MM.1S (cell line): ENCODE data around the gene TBC1D32.

Experiments used
- DNase-seq: peaks from one replicate; pipeline ENCODE4 v3.0.0-alpha.2; 2015
- H2AFZ ChIP-seq: fragments of 300-600 bp; sonication (generic); 2 replicates; pipeline ENCODE4 v1.6.0; 2016; ENCODE audit warnings: antibody characterized with exemption, low read length
- H3F3A ChIP-seq: fragments of 300-600 bp; sonication (generic); 2 replicates; pipeline ENCODE4 v1.6.1; 2016; ENCODE audit warnings: mild to moderate bottlenecking, antibody characterized with exemption, low read length, moderate library complexity, mixed read lengths; ENCODE audit not compliant: insufficient read depth
- H3K27ac ChIP-seq: fragments of 300-600 bp; sonication (generic); 2 replicates; pipeline ENCODE4 v1.5.1; 2016; ENCODE audit warnings: mild to moderate bottlenecking, low read length
- H3K27me3 ChIP-seq: fragments of 300-600 bp; sonication (generic); replicated peaks from 2 replicates; pipeline ENCODE4 v1.6.0; 2016; ENCODE audit warnings: low read length; ENCODE audit not compliant: insufficient read depth
- H3K36me3 ChIP-seq: fragments of 300-600 bp; sonication (generic); replicated peaks from 2 replicates; pipeline ENCODE4 v1.6.1; 2016; ENCODE audit warnings: mild to moderate bottlenecking, low read length, mixed read lengths; ENCODE audit not compliant: insufficient read depth
- H3K4me1 ChIP-seq: fragments of 300-600 bp; sonication (generic); 2 replicates; pipeline ENCODE4 v1.6.1; 2016; ENCODE audit warnings: low read length, mixed read lengths
- H3K4me2 ChIP-seq: fragments of 300-600 bp; sonication (generic); 2 replicates; pipeline ENCODE4 v1.6.0; 2016; ENCODE audit warnings: low read depth, low read length
- H3K4me3 ChIP-seq: fragments of 300-600 bp; sonication (generic); 2 replicates; pipeline ENCODE4 v1.5.1; 2016; ENCODE audit warnings: low read length, mixed read lengths
- H3K79me2 ChIP-seq: fragments of 300-600 bp; sonication (generic); 2 replicates; pipeline ENCODE4 v1.6.1; 2016; ENCODE audit warnings: mixed run types, low read length, mixed read lengths
- H3K9ac ChIP-seq: fragments of 300-600 bp; sonication (generic); 2 replicates; pipeline ENCODE4 v1.6.1; 2016; ENCODE audit warnings: low read length, mixed read lengths
- H3K9me2 ChIP-seq: fragments of 300-600 bp; sonication (generic); replicated peaks from 2 replicates; pipeline ENCODE4 v1.6.1; 2016; ENCODE audit warnings: mild to moderate bottlenecking, low read length, mixed read lengths; ENCODE audit not compliant: insufficient read depth
- H3K9me3 ChIP-seq: fragments of 300-600 bp; sonication (generic); replicated peaks from 2 replicates; pipeline ENCODE4 v1.6.1; 2016; ENCODE audit warnings: mild to moderate bottlenecking, low read length, mixed read lengths; ENCODE audit not compliant: insufficient read depth
- H4K20me1 ChIP-seq: fragments of 300-600 bp; sonication (generic); 2 replicates; pipeline ENCODE4 v1.6.1; 2016; ENCODE audit warnings: mild to moderate bottlenecking, low read length, moderate library complexity, mixed read lengths; ENCODE audit not compliant: insufficient read depth
- EZH2 ChIP-seq: fragments of 300-600 bp; sonication (generic); optimal IDR thresholded peaks from 2 replicates; pipeline ENCODE3; 2017; ENCODE audit warnings: low read depth, mild to moderate bottlenecking, antibody characterized with exemption, low read length, mixed read lengths
- EZH2phosphoT487 ChIP-seq: fragments of 300-600 bp; sonication (generic); IDR thresholded peaks from 2 replicates; pipeline ENCODE4 v1.6.1; 2018; ENCODE audit warnings: antibody characterized with exemption, low read length
- TF ChIP-seq, protein P1 (sequence below): fragments of 300-600 bp; sonication (generic); IDR thresholded peaks from 2 replicates; pipeline ENCODE4 v1.5.1; 2016; ENCODE audit warnings: antibody characterized with exemption, low read length, mixed read lengths

TBC1D32 gene

DNA sequence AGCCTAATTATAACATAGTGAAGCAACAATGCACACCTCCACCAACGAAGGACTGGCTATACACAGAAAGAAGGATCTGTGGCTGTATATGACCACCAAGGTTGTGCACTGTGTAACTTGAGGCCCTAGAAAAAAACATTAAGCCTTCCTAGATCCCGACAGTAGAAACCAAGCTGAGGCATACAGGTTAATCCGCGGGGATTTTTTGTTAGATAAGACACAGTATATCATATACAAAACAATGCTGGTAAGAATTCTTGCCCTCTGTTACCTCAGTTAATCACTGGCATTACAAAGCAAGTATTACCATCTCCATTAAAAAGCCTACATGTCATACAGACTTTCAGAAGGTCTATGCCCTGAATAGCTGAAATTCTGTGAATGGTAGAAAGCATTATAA lies 228.8 kb downstream of the TBC1D32 start:
- no peaks in the 10 kb centered on the region for H4K20me1 ChIP-seq
- no peaks in the 10 kb centered on the region for H3K9me3 ChIP-seq
- no peaks in the 10 kb centered on the region for H3K79me2 ChIP-seq
- no peak overlapping the region for H3K4me2 ChIP-seq
- no peak overlapping the region for H3K4me3 ChIP-seq
- DNase-seq, result no peak
- H2AFZ ChIP-seq, result no peak overlapping the region
- no peak overlapping the region for H3K27ac ChIP-seq
- H3K9ac ChIP-seq, result no peak overlapping the region
- TF ChIP-seq EZH2 (no peak), EZH2phosphoT487 (no peak)
- TF ChIP-seq, protein P1, sequence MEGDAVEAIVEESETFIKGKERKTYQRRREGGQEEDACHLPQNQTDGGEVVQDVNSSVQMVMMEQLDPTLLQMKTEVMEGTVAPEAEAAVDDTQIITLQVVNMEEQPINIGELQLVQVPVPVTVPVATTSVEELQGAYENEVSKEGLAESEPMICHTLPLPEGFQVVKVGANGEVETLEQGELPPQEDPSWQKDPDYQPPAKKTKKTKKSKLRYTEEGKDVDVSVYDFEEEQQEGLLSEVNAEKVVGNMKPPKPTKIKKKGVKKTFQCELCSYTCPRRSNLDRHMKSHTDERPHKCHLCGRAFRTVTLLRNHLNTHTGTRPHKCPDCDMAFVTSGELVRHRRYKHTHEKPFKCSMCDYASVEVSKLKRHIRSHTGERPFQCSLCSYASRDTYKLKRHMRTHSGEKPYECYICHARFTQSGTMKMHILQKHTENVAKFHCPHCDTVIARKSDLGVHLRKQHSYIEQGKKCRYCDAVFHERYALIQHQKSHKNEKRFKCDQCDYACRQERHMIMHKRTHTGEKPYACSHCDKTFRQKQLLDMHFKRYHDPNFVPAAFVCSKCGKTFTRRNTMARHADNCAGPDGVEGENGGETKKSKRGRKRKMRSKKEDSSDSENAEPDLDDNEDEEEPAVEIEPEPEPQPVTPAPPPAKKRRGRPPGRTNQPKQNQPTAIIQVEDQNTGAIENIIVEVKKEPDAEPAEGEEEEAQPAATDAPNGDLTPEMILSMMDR, result no peak
- H3K27me3 ChIP-seq, result no peaks in the 10 kb centered on the region
- no peaks in the 10 kb centered on the region for H3F3A ChIP-seq
- H3K4me1 ChIP-seq, result no peaks in the 10 kb centered on the region
- H3K9me2 ChIP-seq, result no peaks in the 10 kb centered on the region
- no peaks in the 10 kb centered on the region for H3K36me3 ChIP-seq

DNA sequence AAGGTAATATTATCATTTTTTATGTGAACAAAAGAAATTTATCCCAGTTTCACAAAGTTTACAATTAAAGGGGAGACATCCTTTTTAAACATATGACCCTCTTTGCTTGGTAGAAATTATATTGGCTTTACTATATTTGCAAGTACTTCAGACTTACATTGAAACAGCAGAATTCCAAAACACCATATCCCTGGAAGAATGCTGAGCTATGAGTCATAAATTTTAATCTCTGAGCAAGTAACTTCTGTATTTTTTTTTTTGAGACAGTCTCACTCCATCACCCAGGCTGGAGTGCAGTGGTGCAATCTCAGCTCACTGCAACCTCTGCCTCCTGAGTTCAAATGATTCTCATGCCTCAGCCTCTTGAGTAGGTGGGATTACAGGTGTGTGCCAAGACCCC lies 240.4 kb downstream of the TBC1D32 start:
- H3K27me3 ChIP-seq, result no peaks in the 10 kb centered on the region
- H3K36me3 ChIP-seq, result no peaks in the 10 kb centered on the region
- no peak overlapping the region for H3K9ac ChIP-seq
- no peaks in the 10 kb centered on the region for H4K20me1 ChIP-seq
- no peaks in the 10 kb centered on the region for H3K4me1 ChIP-seq
- no peak overlapping the region for H3K4me2 ChIP-seq
- H3K9me2 ChIP-seq, result no peaks in the 10 kb centered on the region
- H2AFZ ChIP-seq, result no peak overlapping the region
- no peaks in the 10 kb centered on the region for H3F3A ChIP-seq
- H3K9me3 ChIP-seq, result no peaks in the 10 kb centered on the region
- H3K27ac ChIP-seq, result no peak overlapping the region
- TF ChIP-seq EZH2phosphoT487 (no peak), EZH2 (no peak)
- TF ChIP-seq, protein P1, result no peak
- H3K4me3 ChIP-seq, result no peak overlapping the region
- DNase-seq, result no peak
- H3K79me2 ChIP-seq, result no peaks in the 10 kb centered on the region

DNA sequence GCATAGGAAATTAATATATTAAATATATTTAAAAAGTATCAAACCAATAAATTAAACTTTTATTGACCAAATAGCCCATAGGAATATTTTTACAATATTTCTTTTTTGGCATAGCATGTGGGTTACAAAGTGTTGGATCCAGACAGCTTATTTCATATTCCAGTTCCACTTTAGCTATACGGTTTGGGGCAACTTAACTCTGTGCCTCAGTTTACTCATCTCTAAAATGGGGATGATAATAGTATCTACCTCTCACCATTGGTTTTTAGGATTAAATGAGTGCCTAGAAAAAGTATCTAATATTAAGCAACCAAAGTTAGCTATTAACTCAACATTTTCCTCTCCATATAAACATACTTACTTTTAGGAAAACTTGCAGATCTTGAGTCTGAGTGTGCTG lies 243.8 kb downstream of the TBC1D32 start:
- TF ChIP-seq, protein P1, result no peak
- TF ChIP-seq EZH2phosphoT487, result no peak
- TF ChIP-seq EZH2, result no peak
- H3K27me3 ChIP-seq, result no peaks in the 10 kb centered on the region
- no peaks in the 10 kb centered on the region for H4K20me1 ChIP-seq
- no peak for DNase-seq
- H3K79me2 ChIP-seq, result no peaks in the 10 kb centered on the region
- H3K27ac ChIP-seq, result no peak overlapping the region
- no peak overlapping the region for H3K4me3 ChIP-seq
- H3K4me1 ChIP-seq, result no peaks in the 10 kb centered on the region
- H3K9ac ChIP-seq, result no peak overlapping the region
- no peaks in the 10 kb centered on the region for H3K9me2 ChIP-seq
- no peaks in the 10 kb centered on the region for H3K9me3 ChIP-seq
- H3K4me2 ChIP-seq, result no peak overlapping the region
- no peak overlapping the region for H2AFZ ChIP-seq
- H3F3A ChIP-seq, result no peaks in the 10 kb centered on the region
- H3K36me3 ChIP-seq, result no peaks in the 10 kb centered on the region

DNA sequence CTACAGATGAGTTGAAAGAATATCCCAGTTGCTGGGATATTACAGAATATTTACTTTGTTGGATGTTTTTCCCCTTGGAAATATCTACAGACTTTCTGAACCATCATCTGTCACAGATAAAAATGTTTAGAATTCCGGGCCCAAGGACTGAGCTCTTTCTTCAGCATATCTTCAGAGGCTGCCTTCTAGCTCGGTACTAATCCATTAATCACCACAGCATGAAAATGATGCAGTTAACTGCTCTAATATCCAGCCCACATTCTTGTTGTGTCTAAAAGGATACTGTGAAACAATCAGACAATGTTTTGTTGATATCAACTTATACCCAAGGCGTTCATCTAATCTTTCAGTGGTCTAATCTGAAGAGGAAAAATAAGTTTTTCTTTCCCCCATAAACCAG lies 247.4 kb downstream of the TBC1D32 start:
- no peak for DNase-seq
- H4K20me1 ChIP-seq, result no peaks in the 10 kb centered on the region
- H3F3A ChIP-seq, result no peaks in the 10 kb centered on the region
- H3K4me2 ChIP-seq, result no peak overlapping the region
- H3K4me3 ChIP-seq, result no peak overlapping the region
- H3K4me1 ChIP-seq, result no peaks in the 10 kb centered on the region
- no peaks in the 10 kb centered on the region for H3K27me3 ChIP-seq
- no peaks in the 10 kb centered on the region for H3K36me3 ChIP-seq
- TF ChIP-seq EZH2phosphoT487 (no peak), EZH2 (no peak)
- TF ChIP-seq, protein P1, result no peak
- H3K9me3 ChIP-seq, result no peaks in the 10 kb centered on the region
- H3K9ac ChIP-seq, result no peak overlapping the region
- no peak overlapping the region for H2AFZ ChIP-seq
- no peaks in the 10 kb centered on the region for H3K79me2 ChIP-seq
- no peaks in the 10 kb centered on the region for H3K9me2 ChIP-seq
- H3K27ac ChIP-seq, result no peak overlapping the region
